Right lobe of liver (tissue), 6 donors: Measurements from ENCODE around the gene CCR5. TPM values are rescaled to one million over a fixed set of nuclear protein-coding genes. Genes with fewer than 3 reads are reported as not detected.
"Not testable (repeated sequence)": the region's sequence is repeated elsewhere in the genome, so short reads cannot be mapped to it uniquely, and the experiment has no call there.

ENCODE experiments used
- ATAC-seq, 4 donors: fragments of 200-7000 bp; cut with Tn5 transposase; one replicate each; pipeline ENCODE4 v1.9.1; 2020; ENCODE audit warnings: mild to moderate bottlenecking in 4 of 4, moderate library complexity in 4 of 4
- DNase-seq, 3 donors: peaks; one replicate each; pipeline ENCODE4 v3.0.0-alpha.2; 2020
- H3K27ac ChIP-seq, 3 donors: fragments of 200-600 bp; one replicate each; pipeline ENCODE4 v1.8.0; 2022
- H3K27me3 ChIP-seq, 2 donors: fragments of 200-600 bp; one replicate each; pipeline ENCODE4 v1.8.0; 2022
- H3K36me3 ChIP-seq, 4 donors: fragments of 200-600 bp; sonication (generic) in 1 of 4; one replicate each; pipeline versions ENCODE4 v1.5.1 to v1.8.0; 2017 to 2022; ENCODE audit warnings: control low read depth in 1 of 4
- H3K4me1 ChIP-seq, 4 donors: fragments of 200-600 bp; sonication (generic) in 1 of 4; one replicate each; pipeline versions ENCODE4 v1.5.1 to v1.8.0; 2017 to 2022; ENCODE audit warnings: control low read depth in 1 of 4
- H3K4me3 ChIP-seq, 3 donors: fragments of 200-600 bp; one replicate each; pipeline ENCODE4 v1.8.0; 2022
- H3K9me3 ChIP-seq, 4 donors: fragments of 200-600 bp; sonication (generic) in 1 of 4; one replicate each; pipeline versions ENCODE4 v1.5.1 to v1.8.0; 2017 to 2022; ENCODE audit warnings: control low read depth in 1 of 4
- CTCF ChIP-seq, 4 donors: fragments of 200-600 bp in 3 of 4; fragments of 450-650 bp in 1 of 4; IDR thresholded peaks; one replicate each; pipeline versions ENCODE4 v1.5.1 to v1.8.0; 2016 to 2022; ENCODE audit warnings: antibody characterized with exemption in 4 of 4, mild to moderate bottlenecking in 2 of 4
- POLR2A ChIP-seq: fragments of 450-650 bp; IDR thresholded peaks from one replicate; pipeline ENCODE4 v1.6.1; 2017; ENCODE audit warnings: antibody characterized with exemption, mild to moderate bottlenecking
- WGBS: methylation state at CpG from one replicate; pipeline ENCODE4 v1.1.6; 2018; ENCODE audit warnings: low coverage, low lambda C conversion rate; ENCODE audit not compliant: insufficient coverage; ENCODE audit errors: missing lambda C conversion rate; 5-methylcytosine and 5-hydroxymethylcytosine counted together
- intact Hi-C, 2 donors: fragments of 100-400 bp; cut with DNase I; formaldehyde crosslinking; loops; one replicate each; pipeline versions ENCODE4 v1.11.2 to v1.14.1; 2022
- total RNA-seq, 6 experiments: library from RNA; depleted of rRNA in 2 of 6; stranded (reverse); fragments of >200 nt in 2 of 6; fragmentation: NEBNext Ultra II Directional in 3 of 6; extraction: Animal tissue kit (Norgen Biotek cat#: 25700) in 3 of 6; gene quantifications; one replicate each; pipeline versions ENCODE4 v1.1.0 to v1.2.4, GENCODE V29; 2016 to 2023
- donor health status: DM: no; HTN: yes; CAD: no.
- donor health status: DM: no; HTN: no; CAD: no.
- donor health status: DM: no; HTN: no; CAD: no.
- donor health status: DM: no; HTN: yes; CAD: no.
- donor health status: DM: no; HTN: yes; CAD: no.

The CCR5 gene
- total RNA-seq, 6 experiments from 2014 or later: 0.22 to 2.0 (median 0.43) TPM

DNA sequence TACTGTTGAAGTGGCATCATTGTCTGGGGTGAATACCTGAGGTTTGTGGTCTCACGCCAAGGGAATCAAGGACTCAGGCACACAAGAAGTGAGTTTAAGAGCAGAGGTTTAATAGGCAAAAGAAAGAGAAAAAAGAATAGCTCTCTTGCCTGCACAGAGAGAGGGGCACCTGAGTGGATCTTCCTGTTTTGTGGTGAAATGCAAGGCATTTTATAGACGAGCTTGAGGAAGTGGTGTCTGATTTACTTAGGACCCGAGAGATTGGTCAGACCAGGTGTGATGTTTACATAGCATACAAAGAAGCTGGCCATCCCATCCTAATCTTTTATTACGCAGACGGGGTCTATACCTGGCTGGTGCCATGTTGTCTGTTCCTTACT is 13.2 kb downstream of the CCR5 start:
- intact Hi-C loops: no loop called here
- 26% methylated on average over 3 of the region's 5 CpGs for WGBS
- no peaks in the 10 kb centered on the region for H3K27me3 ChIP-seq
- ATAC-seq: no peak
- TF ChIP-seq POLR2A (no peak), CTCF (IDR thresholded peaks at IDR 0.05) (no peak)
- H3K4me1 ChIP-seq: peaks cover 0 to 10% (median 3%) of the 10 kb centered on the region in 4 donors
- H3K36me3 ChIP-seq: no peaks in the 10 kb centered on the region
- H3K4me3 ChIP-seq: no peak overlapping the region
- H3K27ac ChIP-seq: no peak overlapping the region
- DNase-seq: no peak
- no peaks in the 10 kb centered on the region for H3K9me3 ChIP-seq

DNA sequence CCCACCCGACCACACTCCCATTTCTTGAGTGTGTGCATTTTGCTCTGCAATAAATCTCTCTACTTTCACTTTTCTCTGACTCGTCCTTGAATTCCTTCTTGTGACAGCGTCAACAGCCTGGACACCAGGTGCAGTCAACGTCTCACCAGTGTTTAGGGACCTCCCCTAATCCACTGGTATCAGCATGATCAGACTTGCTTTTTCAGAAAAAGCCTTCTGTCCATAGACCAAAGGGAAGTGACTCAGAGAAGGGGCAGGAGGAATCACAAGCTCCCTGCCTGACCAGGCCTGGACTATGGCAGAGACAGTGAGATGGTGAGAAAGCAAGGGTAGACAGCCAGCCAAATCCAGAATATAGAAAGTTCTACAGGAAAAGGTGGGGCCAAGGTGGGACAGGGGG is 15.5 kb downstream of the CCR5 start:
- 38% methylated on average over 4 of the region's 4 CpGs for WGBS

GRCh38 chr3:46388847-46389246 is 18.1 kb downstream of the CCR5 start:
- DNase-seq, ATAC-seq, H3K4me1 ChIP-seq, H3K36me3 ChIP-seq, intact Hi-C loops, H3K27me3 ChIP-seq, H3K9me3 ChIP-seq, H3K4me3 ChIP-seq, H3K27ac ChIP-seq: not testable (repeated sequence)
- WGBS: 67% methylated on average over 4 of the region's 4 CpGs

More for the DNA sequence above, 15.5 kb downstream of the CCR5 start:
- Histone ChIP-seq H3K4me3 (no peak overlapping the region), H3K4me1 (peaks cover 0 to 2% (median 0%) of the 10 kb centered on the region in 4 donors), H3K27me3 (no peaks in the 10 kb centered on the region), H3K9me3 (no peaks in the 10 kb centered on the region), H3K27ac (no peak overlapping the region), H3K36me3 (no peaks in the 10 kb centered on the region)
- TF ChIP-seq POLR2A (no peak), CTCF (IDR thresholded peaks at IDR 0.05) (no peak)
- ATAC-seq: peak in 3 of 4 donors; percentile 45 to 74 (median 70)
- DNase-seq: no peak
- intact Hi-C loops: no loop called here

DNA sequence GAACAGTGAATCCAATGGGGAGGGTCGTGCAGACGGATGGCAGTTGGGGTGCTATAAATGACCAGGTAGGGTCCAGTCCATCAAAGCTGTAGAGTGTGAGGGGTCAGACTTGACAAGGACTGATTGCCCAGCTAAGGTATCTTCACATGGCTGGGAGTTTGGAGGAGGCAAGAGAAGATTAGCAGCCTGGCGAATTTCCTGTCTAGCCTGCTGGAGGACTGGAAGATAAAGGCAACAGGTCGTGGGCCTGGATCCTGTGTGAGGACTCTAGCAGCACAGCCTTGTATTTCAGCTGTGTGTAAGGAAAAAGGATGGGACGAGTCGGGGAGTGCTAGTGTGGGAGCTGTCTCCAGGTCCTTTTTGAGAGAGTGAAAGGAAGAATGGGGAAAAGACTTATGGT is 18.6 kb downstream of the CCR5 start:
- no peaks in the 10 kb centered on the region for H3K27me3 ChIP-seq
- H3K4me1 ChIP-seq: peaks cover 0 to 7% (median 0%) of the 10 kb centered on the region in 4 donors
- ATAC-seq (no peak), DNase-seq (no peak)
- H3K9me3 ChIP-seq: no peaks in the 10 kb centered on the region
- no peak overlapping the region for H3K27ac ChIP-seq
- no peak for TF ChIP-seq POLR2A
- no peak for TF ChIP-seq CTCF (IDR thresholded peaks at IDR 0.05)
- 57% methylated on average over 5 of the region's 6 CpGs for WGBS
- no peaks in the 10 kb centered on the region for H3K36me3 ChIP-seq
- H3K4me3 ChIP-seq: no peak overlapping the region
- intact Hi-C loops: no loop called here

DNA sequence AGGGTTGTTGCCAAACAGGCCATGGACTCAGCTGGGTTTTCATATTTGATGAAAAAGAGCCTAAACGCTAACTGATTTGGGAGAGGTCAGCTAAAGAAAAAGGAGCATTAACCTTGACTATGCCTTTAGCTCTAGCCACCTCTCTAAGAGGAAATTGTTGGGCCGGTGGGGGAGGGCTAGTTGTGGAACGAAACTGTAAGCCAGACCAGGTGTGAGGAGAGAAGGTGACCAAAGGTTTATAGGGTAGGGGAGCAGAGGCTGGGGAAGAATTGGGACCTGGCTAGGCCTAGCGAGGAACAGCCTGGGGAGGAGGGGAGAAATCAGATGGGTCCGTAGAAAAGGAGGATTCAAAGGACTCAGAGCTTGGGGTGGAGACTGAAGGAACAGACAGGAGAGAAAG is 20.8 kb downstream of the CCR5 start:
- H3K27me3 ChIP-seq, DNase-seq, H3K4me3 ChIP-seq, intact Hi-C loops, ATAC-seq, H3K4me1 ChIP-seq, H3K9me3 ChIP-seq, H3K27ac ChIP-seq, H3K36me3 ChIP-seq: not testable (repeated sequence)
- WGBS: 92% methylated on average over 5 of the region's 5 CpGs

DNA sequence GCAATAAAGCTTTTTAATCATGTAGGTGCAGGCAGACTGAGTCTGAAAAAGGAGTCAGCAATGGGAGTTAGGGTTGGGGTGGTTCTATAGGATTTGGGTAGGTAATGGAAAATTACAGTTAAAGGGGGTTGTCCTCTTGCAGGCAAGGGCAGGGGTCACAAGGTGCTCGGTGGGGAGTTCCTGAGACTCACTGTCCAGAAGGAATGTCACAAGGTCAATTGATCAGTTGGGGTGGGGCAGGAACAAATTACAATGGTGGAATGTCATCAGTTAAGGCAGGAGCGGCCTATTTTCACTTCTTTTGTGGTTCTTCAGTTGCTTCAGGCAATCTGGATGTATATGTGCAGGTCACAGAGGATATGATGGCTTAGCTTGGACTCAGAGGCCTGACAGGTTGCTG is 22.3 kb downstream of the CCR5 start:
- DNase-seq (no peak), ATAC-seq (no peak)
- Histone ChIP-seq H3K27ac (no peak overlapping the region), H3K27me3 (no peaks in the 10 kb centered on the region), H3K9me3 (no peaks in the 10 kb centered on the region), H3K4me3 (no peak overlapping the region), H3K4me1 (peaks cover 0 to 7% (median 0%) of the 10 kb centered on the region in 4 donors), H3K36me3 (no peaks in the 10 kb centered on the region)
- WGBS: 77% methylated on average over 2 of the region's 2 CpGs
- intact Hi-C loops: no loop called here
- TF ChIP-seq CTCF (IDR thresholded peaks at IDR 0.05): no peak
- TF ChIP-seq POLR2A: no peak
